HG03571 (cell line): Measurements from ENCODE around the gene SERPINB7.
"Not testable (repeated sequence)": the region's sequence is repeated elsewhere in the genome, so short reads cannot be mapped to it uniquely, and the experiment has no call there.

ENCODE experiments used
- ATAC-seq: cut with Tn5 transposase; IDR thresholded peaks from one replicate; pipeline ENCODE4 v1.9.1; 2021; ENCODE audit not compliant: unreplicated experiment

Gene SERPINB7

GRCh38 chr18:63775166-63775730 lies at the start of gene SERPINB7:
Gene SERPINB7 (plus strand): TSS chr18:63775418. CDS start chr18:63782373, 6,955 bp downstream.
- no peak for ATAC-seq

DNA sequence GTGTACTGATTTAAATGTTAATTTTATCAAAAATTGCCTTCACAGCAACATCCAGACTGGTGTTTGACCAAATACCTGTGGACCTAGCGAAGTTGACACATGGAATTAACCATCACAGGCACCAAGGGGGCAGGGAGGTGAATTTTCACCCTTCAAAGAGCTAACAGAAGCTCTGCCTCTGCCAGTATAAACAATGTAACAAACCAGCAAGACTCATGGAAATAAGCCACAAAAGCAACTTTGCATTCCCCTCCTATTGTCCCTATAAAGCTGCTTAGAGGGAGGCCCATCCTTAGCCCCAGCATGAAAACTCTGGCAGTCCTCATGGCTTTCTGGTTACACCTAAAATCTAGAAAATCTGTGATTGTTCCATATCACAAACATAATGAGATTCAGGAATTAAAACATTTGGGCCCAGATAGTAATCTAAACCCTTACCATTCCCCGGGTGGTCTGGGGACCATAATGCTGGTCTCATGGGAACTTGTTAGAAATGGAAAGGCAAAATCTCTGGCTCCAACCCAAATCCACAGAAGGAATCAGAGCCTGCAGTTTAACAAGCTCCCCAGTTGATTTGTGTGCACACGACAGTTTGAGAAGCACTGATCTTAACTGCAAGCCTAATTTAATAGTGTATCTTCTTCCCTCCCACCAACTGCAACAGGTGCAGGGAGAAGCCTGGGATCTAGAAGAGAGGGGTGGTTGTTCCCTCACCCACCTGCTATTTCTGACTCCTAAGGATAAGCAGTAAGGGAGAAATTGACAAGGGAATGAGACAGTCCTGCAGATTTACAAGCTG lies 49.3 kb upstream of the SERPINB7 start:
- ATAC-seq, result no peak

GRCh38 chr18:63730773-63731172 lies 44.4 kb upstream of the SERPINB7 start:
- no peak for ATAC-seq

DNA sequence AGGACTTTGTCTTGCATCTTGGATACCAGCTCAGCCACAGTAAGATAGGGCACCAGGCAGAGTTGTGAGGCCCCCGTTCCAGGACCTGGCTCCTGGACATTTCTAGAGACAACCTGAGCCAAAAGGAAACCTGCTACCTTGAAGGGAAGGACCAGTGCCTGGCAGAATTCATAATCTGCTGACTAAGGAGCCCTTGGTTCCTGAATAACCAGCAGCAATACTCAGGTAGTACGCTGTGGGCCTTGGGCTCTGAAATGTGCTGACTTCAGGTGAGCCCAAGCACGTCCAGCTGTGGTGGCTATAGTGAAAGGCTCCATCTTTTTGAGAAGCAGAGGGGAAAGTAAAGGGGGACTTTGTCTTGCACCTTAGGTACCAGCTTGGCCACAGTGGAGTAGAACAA lies 44.0 kb upstream of the SERPINB7 start:
- no peak for ATAC-seq

DNA sequence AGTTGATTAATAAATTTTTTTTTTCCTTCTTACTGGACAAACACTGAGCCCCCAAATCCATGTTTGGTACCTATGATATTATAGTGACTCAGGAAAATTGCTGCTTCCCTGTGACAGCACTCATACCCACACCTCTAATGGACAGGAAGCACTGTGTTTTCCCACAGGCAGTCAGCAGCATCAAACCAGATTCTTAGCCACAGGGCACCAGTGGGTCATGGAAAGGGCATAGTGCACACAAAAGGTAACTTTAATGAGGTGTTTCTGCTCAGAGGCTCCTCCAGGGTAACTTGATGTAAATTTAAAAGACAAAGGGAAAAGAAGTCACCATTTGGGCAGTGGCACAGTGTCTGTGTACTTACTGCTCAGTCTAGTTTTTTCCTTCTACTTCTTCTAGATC lies 38.3 kb upstream of the SERPINB7 start:
- ATAC-seq, result no peak

GRCh38 chr18:63741769-63742168 lies 33.4 kb upstream of the SERPINB7 start:
- no peak for ATAC-seq

GRCh38 chr18:63747006-63747405 lies 28.2 kb upstream of the SERPINB7 start:
- ATAC-seq, result no peak

GRCh38 chr18:63749489-63749888 lies 25.7 kb upstream of the SERPINB7 start:
- ATAC-seq, result no peak

GRCh38 chr18:63752636-63753035 lies 22.6 kb upstream of the SERPINB7 start:
- no peak for ATAC-seq

- no peak for ATAC-seq
Measured at GRCh38 chr18:63753676-63754075, 21.5 kb upstream of the SERPINB7 start.

GRCh38 chr18:63757541-63757940 lies 17.7 kb upstream of the SERPINB7 start:
- no peak for ATAC-seq

DNA sequence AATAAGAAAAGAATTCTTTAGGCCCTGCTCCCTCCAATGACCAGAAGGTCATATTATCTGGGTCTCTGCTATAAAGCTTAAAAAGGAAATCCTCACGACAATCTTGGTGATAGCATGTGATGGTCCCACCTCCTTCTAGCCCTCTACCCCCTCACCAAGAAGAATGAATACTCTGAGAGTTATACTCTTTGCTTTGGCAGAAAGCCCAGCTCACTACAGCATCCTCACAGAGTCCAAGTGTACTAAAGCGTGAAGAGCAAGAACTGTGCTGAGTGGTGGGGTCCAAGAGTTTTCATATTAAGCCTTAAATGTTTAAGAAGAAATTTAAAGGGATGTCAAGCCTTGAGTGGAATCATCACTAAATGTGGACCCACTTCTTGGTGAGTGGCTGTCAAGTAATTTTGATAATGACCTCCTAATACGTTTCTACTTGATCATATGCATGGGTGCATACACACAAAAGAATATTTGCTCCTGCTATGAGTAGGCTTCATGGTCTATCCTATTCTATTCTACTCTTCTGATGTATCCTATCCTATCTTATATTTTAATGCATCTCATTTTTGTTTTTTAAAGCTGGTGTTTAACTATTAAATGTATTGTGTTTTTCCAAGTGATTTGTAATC lies 16.5 kb upstream of the SERPINB7 start:
- no peak for ATAC-seq

DNA sequence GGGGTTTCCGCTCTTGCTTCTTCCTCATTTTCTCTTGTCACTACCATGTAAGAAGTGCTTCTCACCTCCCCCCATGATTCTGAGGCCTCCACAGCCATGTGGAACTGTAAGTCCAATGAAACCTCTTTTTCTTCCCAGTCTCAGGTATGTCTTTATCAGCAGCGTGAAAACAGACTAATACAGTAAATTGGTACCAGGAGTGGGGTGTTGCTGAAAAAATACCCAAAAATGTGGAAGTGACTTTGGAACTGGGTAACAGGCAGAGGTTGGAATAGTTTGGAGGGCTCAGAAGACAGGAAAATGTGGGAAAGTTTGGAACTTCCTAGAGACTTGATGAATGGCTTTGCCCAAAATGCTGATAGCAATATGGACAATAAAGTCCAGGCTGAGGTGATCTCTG lies 15.4 kb upstream of the SERPINB7 start:
- ATAC-seq, result not testable (repeated sequence)

DNA sequence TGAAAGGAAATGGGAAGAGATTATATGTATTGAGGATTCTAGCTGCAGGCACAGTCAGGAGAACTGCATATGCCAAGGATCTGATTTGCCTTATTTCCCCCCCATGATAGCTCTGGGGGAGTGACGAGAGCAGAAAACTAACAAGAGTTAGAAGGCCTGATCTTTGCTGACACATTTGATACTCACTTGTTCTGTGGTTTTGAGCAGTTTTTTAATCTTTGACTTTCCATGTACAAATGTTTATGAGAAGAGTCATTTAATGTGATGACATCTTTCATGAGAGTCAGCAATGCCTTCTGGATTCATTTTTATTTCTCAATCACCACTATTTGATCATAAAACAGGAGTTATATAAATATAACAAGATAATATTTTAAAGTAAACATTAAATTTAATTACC lies 12.7 kb upstream of the SERPINB7 start:
- no peak for ATAC-seq

DNA sequence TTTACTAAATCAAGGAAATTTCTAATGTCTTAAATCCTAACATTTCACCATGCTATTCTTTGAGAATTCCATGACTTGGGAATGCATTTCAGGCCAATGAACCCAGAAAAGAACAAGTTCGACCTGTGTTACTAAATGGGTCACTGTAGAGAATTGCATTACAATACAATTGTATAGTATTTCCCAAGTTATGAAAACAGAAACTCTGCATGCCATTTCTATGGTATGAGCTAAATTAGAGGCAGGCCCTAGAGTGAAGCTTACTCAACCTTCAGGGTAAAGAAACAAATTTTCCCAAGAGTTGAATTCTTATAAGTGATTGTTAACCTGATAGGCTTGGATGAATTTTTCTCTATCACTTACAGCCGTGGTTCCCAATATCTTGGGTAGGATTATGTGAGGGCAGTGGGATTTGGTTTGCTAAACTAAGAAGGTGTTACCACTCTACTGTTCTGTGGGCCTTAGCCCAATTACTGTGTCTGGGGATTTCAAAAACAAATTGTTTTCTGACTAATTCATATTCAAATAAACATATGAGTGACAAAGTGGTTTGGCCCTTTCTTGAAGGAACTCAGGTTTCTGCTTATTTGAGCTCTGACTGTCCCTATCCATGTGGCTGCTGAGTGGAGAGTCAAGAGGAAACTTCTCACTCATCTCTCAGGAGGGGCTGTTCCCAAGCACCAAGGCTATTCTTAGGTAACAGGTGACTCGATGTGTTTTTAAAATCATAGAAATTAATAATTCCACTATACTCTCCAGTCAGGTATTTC lies 11.2 kb upstream of the SERPINB7 start:
- ATAC-seq, result no peak

- ATAC-seq, result no peak
Measured at GRCh38 chr18:63765837-63766236, 9.4 kb upstream of the SERPINB7 start.

DNA sequence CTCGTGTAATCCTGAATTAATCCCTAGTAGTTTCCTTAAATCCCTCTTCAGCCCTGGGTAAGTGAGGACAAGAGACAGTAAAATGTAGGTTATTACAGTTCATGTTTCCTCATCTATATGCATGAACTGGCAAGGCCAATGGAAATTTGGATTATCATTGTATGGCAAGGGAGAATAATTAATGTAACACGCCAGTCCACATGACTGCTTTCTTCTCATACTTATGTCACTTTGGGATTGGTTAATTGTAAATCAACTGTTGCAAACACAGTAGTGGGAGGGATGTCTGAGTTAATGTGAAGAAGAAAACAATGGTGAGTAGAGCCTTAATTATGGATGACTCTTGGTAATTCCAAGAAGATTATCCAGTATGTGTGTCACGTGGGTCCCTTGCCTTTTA lies 1.7 kb upstream of the SERPINB7 start:
- ATAC-seq, result no peak

GRCh38 chr18:63774511-63774910 lies 707 bp upstream of the SERPINB7 start:
- no peak for ATAC-seq

GRCh38 chr18:63779386-63779785 lies 4.2 kb downstream of the SERPINB7 start:
- no peak for ATAC-seq

- no peak for ATAC-seq
Measured at GRCh38 chr18:63783394-63783793, 8.2 kb downstream of the SERPINB7 start.

DNA sequence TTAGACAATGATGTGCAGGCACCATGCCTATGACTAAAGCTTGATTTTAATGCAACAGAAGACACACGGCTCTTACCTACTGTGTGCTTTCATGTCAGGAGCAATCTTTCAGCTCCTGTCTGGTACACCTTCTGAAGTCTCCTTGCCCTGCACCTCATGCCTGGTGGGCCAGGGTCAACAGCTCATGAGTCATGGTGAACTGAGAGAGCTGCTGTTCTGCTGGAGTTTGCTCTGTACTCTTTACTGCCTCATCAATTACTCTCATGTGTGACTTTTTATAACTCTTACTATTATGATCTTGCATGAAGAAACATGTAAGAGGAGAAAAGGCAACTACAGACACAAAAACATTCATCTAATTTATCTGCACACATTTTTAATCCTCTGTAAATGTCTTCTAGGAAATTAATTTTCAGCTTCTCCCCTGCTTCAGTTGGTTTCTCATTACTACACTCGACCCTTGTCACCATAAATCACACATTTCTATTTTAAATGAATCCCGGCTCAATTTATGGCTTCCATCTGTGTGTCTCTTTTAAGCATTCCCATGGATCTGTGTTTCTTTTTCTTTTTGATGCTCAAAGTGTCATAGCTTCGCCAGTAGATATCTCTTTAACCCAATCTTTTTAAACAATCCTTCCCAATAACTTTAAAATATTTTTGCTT lies 9.7 kb downstream of the SERPINB7 start:
- ATAC-seq, result no peak
